Nasal cavity respiratory epithelium epithelial cell of viscerocranial mucosa (primary cell): ENCODE data around the gene MRPL39. TPM values are rescaled to one million over a fixed set of nuclear protein-coding genes. Genes with fewer than 3 reads are reported as not detected.

ENCODE experiments used
- total RNA-seq: library from RNA; depleted of rRNA; stranded (reverse); fragments of >200 nt; gene quantifications from 2 replicates; pipeline ENCODE4 v1.2.3, GENCODE V29; 2014

MRPL39 gene
- 42.7 and 44.1 TPM in 2 replicates for total RNA-seq

DNA sequence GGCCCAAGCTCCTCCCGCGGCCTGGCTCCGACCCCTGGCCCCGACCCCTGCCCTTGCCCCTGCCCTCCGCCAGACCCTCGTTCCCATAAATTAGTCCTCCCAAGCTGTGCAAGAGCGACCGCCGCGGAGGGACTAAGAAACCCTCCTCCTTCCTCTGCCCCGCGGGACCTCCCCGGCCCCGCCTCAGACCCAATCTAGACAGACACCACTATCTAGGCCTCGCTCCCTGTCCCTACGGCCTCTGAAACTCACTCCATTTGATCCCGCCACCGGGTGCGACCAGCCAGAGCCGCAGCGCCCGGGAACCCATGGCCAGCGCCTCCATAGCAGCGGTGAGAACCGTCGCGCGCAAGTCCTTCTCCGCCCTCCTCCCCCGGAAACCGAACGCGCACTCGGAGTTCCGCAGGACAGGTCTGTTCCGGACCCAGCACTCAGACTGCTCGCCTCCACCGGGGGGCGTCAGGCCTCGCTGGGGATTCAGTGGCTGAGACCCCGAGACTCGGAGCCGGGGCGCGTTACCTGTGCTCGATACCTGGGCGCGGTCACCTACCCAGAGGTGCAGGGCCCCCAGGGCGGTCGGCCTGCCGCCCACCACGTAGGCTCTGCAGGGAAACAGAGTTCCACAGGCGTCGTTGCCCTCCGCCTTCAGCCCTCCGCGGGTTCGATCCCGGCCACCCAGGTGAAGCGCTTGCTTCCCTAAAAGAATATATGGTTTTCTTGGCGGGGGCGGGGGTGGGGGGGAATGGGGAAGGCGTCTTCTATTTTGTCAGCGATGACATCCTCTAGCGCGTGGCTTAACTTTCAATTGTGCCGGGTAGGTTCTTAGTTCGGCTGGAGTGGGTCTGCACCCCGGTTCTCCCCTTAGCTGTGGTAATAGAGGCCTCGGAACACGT lies at the start of gene MRPL39:
Gene MRPL39 (minus strand): TSS at position 331 of the 893 bp plus-strand sequence. CDS start 6 bp downstream, at position 325.

DNA sequence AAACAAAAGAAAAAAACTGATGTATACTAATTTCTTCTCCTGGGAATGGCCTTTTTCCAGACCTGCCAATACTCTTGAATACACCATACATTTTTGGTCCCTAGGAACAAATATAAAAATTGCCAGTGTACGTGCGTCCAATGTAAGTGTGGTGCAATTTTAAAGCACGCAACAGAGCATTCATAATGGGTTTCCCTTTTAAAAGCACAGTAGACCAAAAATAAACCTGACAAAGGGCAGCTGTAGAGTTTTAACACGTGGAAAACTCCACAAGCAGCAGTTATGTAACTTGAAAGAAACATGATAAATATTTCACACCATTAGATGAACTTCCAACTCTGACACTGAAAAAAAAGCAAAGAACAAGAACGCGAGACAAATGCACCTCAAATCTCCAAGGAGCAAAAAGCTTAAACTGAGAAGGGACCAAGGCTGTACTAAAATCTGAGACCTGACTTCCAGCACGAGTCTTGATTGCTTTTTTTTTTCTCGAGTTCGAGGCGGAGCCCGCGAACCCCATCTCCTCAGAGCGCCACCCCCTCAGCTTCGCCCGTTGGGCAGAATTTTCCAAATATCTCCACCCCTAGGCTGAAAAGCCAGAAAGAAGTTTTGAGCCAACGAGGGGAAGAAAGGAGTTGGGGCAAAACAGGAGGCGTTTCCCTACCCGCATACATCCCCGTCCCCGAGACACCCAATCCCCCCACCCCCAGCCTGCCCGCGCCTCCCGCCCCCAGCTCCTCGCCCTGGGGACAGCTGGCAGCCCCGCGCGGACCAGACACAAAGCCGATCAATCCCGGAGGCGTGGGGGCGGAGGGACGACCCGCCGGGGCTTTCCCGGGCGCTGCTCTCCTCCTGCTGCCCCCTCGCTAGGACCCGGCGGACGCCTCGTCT lies 31.6 kb upstream of the MRPL39 start, which contains the start of gene JAM2:
Gene JAM2 (plus strand): TSS at position 599 of the 891 bp plus-strand sequence. CDS start 564 bp downstream, outside the sequence.

Other genes with a start within 250 kb of the MRPL39 start
- not detected in 2 replicates for gene JAM2, start 31.8 kb upstream of the MRPL39 start, total RNA-seq
- 50.9 and 59.7 TPM in 2 replicates for gene ATP5PF, start 127.4 kb upstream of the MRPL39 start, total RNA-seq
- gene GABPA, start 127.5 kb upstream of the MRPL39 start, total RNA-seq, result 17.4 and 24.7 TPM in 2 replicates